DOHH2 (cell line): Measurements from ENCODE around the gene NFX1.

Experiments
- CTCF ChIP-seq: fragments of 200-600 bp; sonication (generic); IDR thresholded peaks from one replicate; pipeline ENCODE4 v1.5.1; 2014; ENCODE audit warnings: antibody characterized with exemption, mild to moderate bottlenecking, low read depth, low read length; ENCODE audit not compliant: poor library complexity, severe bottlenecking
- EZH2phosphoT487 ChIP-seq: fragments of 200-600 bp; sonication (generic); IDR thresholded peaks from 2 replicates; pipeline ENCODE4 v1.6.1; 2017; ENCODE audit warnings: borderline replicate concordance, mild to moderate bottlenecking, antibody characterized with exemption, low read length, moderate library complexity, mixed read lengths

GRCh38 chr9:33246269-33246860, 44.0 kb upstream of the NFX1 start:
- TF ChIP-seq CTCF (no peak), EZH2phosphoT487 (no peak)
